Natural killer cell (primary cell): ENCODE results near the gene ABCC4. TPM values are rescaled to one million over a fixed set of nuclear protein-coding genes. Genes with fewer than 3 reads are reported as not detected.

Source experiments
- ATAC-seq, 3 donors: fragments of 150-1000 bp in 2 of 3; fragments of 200-7000 bp in 1 of 3; cut with Tn5 transposase; 1 replicate in 1 of 3; 2 replicates in 2 of 3; pipeline ENCODE4 v1.10.0; 2021; ENCODE audit warnings: mild to moderate bottlenecking in 2 of 3, moderate library complexity in 2 of 3
- DNase-seq, 2 donors: peaks; one replicate each; pipeline versions ENCODE4 v3.0.0 to v3.0.0-alpha.2; 2013 to 2021; ENCODE audit warnings: mixed read lengths in 1 of 2
- H3K27ac ChIP-seq: one replicate; pipeline ENCODE4 v1.5.1; 2013; ENCODE audit warnings: mild to moderate bottlenecking, low read length
- H3K27me3 ChIP-seq: one replicate; pipeline ENCODE4 v1.6.1; 2013; ENCODE audit warnings: low read length; ENCODE audit not compliant: control insufficient read depth, insufficient read depth
- H3K36me3 ChIP-seq: one replicate; pipeline ENCODE4 v1.6.1; 2013; ENCODE audit warnings: low read length; ENCODE audit not compliant: control insufficient read depth, insufficient read depth
- H3K4me1 ChIP-seq: one replicate; pipeline ENCODE4 v1.6.1; 2013; ENCODE audit warnings: low read length; ENCODE audit not compliant: control insufficient read depth, insufficient read depth
- H3K4me3 ChIP-seq: one replicate; pipeline ENCODE4 v1.5.1; 2013; ENCODE audit warnings: low read length
- H3K9me3 ChIP-seq: one replicate; pipeline ENCODE4 v1.6.1; 2013; ENCODE audit warnings: low read length; ENCODE audit not compliant: control insufficient read depth, insufficient read depth
- H3K27ac Mint-ChIP-seq, 2 donors: one replicate each; pipeline ENCODE4 v1.8.0; 2022; ENCODE audit warnings: mild to moderate bottlenecking in 2 of 2, mixed read lengths in 2 of 2, moderate library complexity in 1 of 2
- H3K27me3 Mint-ChIP-seq, 2 donors: one replicate each; pipeline ENCODE4 v1.8.0; 2022; ENCODE audit warnings: low read depth in 2 of 2, mixed read lengths in 2 of 2
- H3K36me3 Mint-ChIP-seq: one replicate; pipeline ENCODE4 v1.8.0; 2022; ENCODE audit warnings: mixed read lengths
- H3K4me1 Mint-ChIP-seq, 2 donors: one replicate each; pipeline ENCODE4 v1.8.0; 2022; ENCODE audit warnings: mixed read lengths in 2 of 2
- H3K4me3 Mint-ChIP-seq: one replicate; pipeline ENCODE4 v1.8.0; 2022; ENCODE audit warnings: mild to moderate bottlenecking, moderate library complexity, mixed read lengths
- H3K9me3 Mint-ChIP-seq, 2 donors: one replicate each; pipeline ENCODE4 v1.8.0; 2022; ENCODE audit warnings: mixed read lengths in 2 of 2
- WGBS: methylation state at CpG from one replicate; pipeline ENCODE4 v1.1.7; 2013; ENCODE audit warnings: missing lambda C conversion rate; ENCODE audit not compliant: insufficient coverage; 5-methylcytosine and 5-hydroxymethylcytosine counted together
- intact Hi-C: fragments of 100-400 bp; cut with micrococcal nuclease; formaldehyde crosslinking; loops from one replicate; pipeline ENCODE4 v1.14.2; 2022
- total RNA-seq, 4 donors: library from RNA; stranded (reverse); fragments of 120-200 nt in 1 of 4; gene quantifications; one replicate each; pipeline versions ENCODE4 v1.2.3 to v1.2.4, GENCODE V29; 2013 to 2022
- TF ChIP-seq, protein P1 (sequence below): fragments of 200-600 bp; IDR thresholded peaks from one replicate; pipeline ENCODE4 v1.8.0; 2022; ENCODE audit warnings: antibody characterized with exemption

The ABCC4 gene
- total RNA-seq, 3 donors from 2014 or later (not counting 1 experiment from before 2014, with no cell fraction given) = 4.8 to 10.3 (median 6.5) TPM

DNA sequence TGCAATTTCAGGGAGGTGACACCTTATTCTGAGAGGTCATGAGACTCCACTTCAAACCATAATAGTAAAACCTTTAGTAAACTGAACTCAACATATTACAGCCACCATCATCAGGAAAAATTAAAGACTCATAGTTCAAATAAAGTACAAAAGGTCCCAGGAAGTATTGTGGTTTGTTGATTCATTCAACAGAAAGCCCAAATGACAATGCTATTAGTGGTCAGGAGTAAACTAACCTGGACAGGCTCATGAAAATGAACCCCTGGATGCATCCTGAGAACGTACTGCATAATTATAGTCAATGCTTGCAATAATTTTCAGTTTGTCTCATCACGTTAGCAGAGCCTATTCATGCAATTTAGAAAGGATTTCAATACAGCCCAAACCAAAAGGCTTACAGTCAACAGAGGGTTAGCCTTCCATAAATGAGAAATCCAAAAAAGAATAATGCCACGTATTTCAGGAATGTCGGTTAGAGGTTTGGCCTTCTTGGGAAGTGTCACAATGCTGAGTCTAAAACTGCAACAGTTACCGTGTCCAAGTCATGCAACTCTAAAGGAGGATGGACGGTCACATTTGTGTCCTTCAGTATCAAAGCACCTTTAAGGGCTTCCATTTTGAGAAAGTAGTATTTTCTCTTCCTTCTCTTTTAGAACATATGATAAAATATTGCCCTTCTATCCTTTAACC, 280.8 kb downstream of the ABCC4 start:
- no peak overlapping the region for H3K4me3 Mint-ChIP-seq
- Histone ChIP-seq H3K4me1 (no peaks in the 10 kb centered on the region), H3K36me3 (no peaks in the 10 kb centered on the region), H3K27me3 (no peaks in the 10 kb centered on the region), H3K4me3 (no peak overlapping the region), H3K9me3 (no peaks in the 10 kb centered on the region), H3K27ac (no peak overlapping the region)
- H3K9me3 Mint-ChIP-seq = peaks cover 0 to 2% of the 10 kb centered on the region in 2 donors
- ATAC-seq (no peak), DNase-seq (no peak)
- no peak overlapping the region for H3K27ac Mint-ChIP-seq
- peaks cover 5% of the 10 kb centered on the region for H3K36me3 Mint-ChIP-seq
- no peaks in the 10 kb centered on the region for H3K27me3 Mint-ChIP-seq
- H3K4me1 Mint-ChIP-seq = no peaks in the 10 kb centered on the region
- TF ChIP-seq, protein P1, sequence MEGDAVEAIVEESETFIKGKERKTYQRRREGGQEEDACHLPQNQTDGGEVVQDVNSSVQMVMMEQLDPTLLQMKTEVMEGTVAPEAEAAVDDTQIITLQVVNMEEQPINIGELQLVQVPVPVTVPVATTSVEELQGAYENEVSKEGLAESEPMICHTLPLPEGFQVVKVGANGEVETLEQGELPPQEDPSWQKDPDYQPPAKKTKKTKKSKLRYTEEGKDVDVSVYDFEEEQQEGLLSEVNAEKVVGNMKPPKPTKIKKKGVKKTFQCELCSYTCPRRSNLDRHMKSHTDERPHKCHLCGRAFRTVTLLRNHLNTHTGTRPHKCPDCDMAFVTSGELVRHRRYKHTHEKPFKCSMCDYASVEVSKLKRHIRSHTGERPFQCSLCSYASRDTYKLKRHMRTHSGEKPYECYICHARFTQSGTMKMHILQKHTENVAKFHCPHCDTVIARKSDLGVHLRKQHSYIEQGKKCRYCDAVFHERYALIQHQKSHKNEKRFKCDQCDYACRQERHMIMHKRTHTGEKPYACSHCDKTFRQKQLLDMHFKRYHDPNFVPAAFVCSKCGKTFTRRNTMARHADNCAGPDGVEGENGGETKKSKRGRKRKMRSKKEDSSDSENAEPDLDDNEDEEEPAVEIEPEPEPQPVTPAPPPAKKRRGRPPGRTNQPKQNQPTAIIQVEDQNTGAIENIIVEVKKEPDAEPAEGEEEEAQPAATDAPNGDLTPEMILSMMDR = no peak
- 92% methylated on average over 6 of the region's 6 CpGs for WGBS
- intact Hi-C loops = no loop called here

DNA sequence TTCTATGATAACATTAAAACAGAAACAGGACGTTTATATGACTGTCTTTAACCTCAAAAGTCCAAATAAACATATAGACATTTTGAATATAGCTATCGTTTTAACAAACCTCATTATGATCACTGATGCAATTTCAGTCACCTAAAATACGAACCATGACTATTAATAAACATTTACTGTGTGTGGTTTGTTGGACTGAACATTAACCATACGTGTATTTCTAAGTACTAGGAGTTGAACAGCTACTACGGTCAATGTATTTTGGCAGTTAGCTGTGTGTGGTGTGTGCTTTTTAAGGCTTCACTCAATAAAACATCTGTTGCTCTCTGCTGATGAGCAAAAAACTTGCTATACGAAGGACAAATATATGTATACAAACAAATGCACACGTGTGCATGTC, 281.4 kb downstream of the ABCC4 start:
- Mint-ChIP-seq H3K4me3 (no peak overlapping the region), H3K36me3 (peaks cover 5% of the 10 kb centered on the region), H3K9me3 (peaks cover 0 to 2% of the 10 kb centered on the region in 2 donors), H3K27me3 (no peaks in the 10 kb centered on the region), H3K27ac (no peak overlapping the region), H3K4me1 (no peaks in the 10 kb centered on the region)
- DNase-seq (no peak), ATAC-seq (no peak)
- no peak overlapping the region for H3K4me3 ChIP-seq
- H3K27me3 ChIP-seq = no peaks in the 10 kb centered on the region
- H3K9me3 ChIP-seq = no peaks in the 10 kb centered on the region
- 92% methylated on average over 2 of the region's 7 CpGs for WGBS
- TF ChIP-seq, protein P1 = no peak
- no peak overlapping the region for H3K27ac ChIP-seq
- H3K36me3 ChIP-seq = no peaks in the 10 kb centered on the region
- no peaks in the 10 kb centered on the region for H3K4me1 ChIP-seq
- intact Hi-C loops = no loop called here

DNA sequence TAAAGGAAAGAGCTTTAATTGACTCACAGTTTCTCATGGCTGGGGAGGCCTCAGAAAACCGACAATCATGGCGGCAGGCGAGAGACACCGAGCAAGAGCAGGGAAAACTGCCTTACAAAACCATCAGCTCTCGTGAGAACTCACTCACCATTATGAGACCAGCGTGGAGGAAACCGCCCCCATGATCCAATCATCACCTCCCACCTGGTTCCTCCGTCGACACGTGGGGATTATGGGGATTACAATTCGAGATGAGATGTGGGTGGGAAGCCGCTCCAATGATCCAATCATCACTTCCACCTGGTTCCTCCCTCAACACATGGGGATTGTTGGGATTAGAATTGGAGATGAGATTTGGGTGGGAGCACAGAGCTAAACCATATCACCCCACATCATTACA, 293.9 kb downstream of the ABCC4 start:
- WGBS = 94% methylated on average over 6 of the region's 12 CpGs
- no peaks in the 10 kb centered on the region for H3K9me3 Mint-ChIP-seq

More for the DNA sequence above, 293.9 kb downstream of the ABCC4 start:
- Histone ChIP-seq H3K36me3 (no peaks in the 10 kb centered on the region), H3K4me1 (no peaks in the 10 kb centered on the region), H3K27me3 (peaks cover 3% of the 10 kb centered on the region), H3K27ac (no peak overlapping the region), H3K4me3 (no peak overlapping the region), H3K9me3 (no peaks in the 10 kb centered on the region)
- Mint-ChIP-seq H3K27ac (no peak overlapping the region), H3K4me3 (no peak overlapping the region), H3K36me3 (no peaks in the 10 kb centered on the region), H3K4me1 (no peaks in the 10 kb centered on the region), H3K27me3 (peaks cover 9% of the 10 kb centered on the region in 2 donors)
- ATAC-seq = no peak
- intact Hi-C loops = no loop called here
- DNase-seq = no peak
- TF ChIP-seq, protein P1 = no peak
